GM21825 (cell line): ENCODE results near the gene PCSK2.
"Not testable (repeated sequence)": the region's sequence is repeated elsewhere in the genome, so short reads cannot be mapped to it uniquely, and the experiment has no call there.

Source experiments
- ATAC-seq: cut with Tn5 transposase; IDR thresholded peaks from one replicate; pipeline ENCODE4 v1.9.1; 2021; ENCODE audit warnings: mild to moderate bottlenecking, moderate library complexity; ENCODE audit not compliant: unreplicated experiment

The PCSK2 gene

DNA sequence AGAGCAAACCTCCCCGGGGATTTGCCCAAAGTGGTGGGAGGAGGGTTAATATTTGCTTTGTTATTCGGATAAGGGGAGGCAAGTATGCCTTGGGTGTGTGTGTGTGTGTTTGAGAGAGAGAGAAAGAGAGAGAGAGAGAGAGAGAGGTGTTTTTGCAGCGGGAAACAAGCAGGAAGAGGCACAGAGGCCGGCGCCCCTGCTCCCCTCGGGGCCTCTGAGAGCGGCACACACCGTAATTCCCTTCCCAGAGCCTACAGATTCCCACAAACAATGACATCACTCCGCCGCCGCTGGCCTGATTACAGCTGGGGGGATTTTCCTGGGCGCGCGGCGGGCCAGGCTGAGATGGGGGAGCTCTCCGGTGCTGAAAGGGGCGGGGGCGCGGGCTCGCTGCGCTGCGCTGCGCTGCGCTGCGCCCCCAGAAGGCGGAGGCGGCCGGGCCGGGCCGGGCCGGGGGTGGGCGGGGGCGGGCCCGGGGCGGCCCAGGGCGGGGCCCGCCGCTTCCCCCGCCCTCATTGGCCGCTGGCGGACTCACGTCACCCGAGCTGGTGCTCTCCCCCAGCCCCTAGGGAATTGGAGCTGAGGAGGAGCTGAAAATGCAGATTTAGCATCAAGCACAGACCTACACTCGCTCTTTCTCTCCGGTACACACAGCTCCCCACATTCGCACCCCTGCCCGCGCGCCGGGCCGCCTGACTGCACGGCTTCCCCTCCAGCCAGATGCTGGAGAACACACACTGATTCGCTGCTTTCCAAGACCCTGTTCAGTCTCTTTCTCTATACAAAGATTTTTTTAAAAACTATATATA is at the start of gene PCSK2:
TSS of gene PCSK2 (plus strand) at position 631 of the 809 bp plus-strand sequence. CDS start 266 bp downstream, outside the sequence.
- ATAC-seq = no peak

GRCh38 chr20:17177341-17177740 is 49.5 kb upstream of the PCSK2 start:
- no peak for ATAC-seq

DNA sequence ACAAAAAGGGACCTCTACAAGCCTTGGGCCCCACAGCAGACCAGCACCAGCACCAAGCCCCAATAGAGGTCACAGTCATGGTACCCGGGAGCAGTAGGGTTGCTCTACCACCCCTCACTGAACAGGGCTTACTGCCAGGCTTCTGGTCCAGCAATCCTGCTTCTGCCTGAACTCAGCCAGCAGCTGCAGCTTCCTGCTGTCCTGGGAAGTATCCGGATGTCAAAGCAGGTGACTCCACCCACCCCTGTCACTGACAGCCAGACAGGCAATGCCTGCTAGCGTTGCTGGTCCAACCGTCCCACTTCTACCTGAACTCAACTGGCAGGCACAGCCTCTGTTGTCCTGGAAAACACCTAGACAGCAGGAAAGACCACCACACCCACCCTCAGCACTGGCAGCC is 47.0 kb upstream of the PCSK2 start:
- no peak for ATAC-seq

DNA sequence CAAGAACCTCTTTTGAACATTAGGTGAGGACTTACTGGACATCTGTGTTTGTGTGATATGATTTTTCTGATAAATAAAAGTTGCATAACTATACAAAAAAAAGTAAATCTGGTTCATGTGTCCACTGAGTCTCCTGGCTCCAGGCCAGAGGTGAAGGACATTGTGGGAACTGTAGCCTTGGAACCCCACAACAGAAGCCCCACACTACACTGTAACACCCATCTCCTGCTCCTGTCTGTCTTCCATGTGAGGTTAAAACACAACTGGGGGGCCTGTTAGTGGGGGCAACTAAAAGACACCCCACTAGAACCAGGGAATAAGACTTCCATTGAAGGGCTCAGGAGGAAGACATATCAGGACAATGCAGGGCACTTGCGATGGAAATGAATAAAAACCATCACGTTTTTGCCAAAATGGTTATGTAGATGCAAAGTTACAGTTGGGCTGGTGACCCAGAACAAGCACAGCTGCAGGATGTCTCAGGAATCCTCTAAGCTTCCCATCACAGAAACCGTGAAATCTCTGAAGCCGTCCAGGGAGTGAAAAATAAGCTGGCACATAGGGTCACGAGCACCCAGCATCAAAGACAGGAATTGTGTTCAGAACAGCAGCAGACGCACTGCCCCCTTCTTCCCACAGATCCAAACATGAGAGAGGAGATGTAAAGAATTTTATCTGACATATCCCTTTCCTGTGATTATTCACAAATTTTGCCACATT is 36.7 kb upstream of the PCSK2 start:
- ATAC-seq = no peak

- ATAC-seq = no peak
Measured at GRCh38 chr20:17197041-17197440, 29.8 kb upstream of the PCSK2 start.

DNA sequence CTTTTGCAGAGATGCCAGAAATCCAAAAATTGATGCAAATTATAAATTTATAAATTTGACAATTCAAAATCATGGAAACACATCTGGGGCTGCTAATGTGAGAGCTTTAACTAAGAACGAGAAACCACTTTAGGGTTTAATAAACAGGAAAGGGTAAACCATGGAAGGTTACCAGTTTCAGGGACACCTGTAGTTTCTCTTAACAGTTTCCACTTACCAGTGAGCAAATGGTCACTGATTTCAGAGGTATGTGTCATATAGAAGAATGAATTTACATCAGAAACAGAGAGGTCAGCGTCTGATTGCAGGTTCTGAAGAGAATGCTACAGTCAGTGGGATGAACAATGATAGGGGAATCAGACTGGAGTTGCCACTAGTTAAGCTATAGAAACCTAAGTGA is 24.8 kb upstream of the PCSK2 start:
- no peak for ATAC-seq

DNA sequence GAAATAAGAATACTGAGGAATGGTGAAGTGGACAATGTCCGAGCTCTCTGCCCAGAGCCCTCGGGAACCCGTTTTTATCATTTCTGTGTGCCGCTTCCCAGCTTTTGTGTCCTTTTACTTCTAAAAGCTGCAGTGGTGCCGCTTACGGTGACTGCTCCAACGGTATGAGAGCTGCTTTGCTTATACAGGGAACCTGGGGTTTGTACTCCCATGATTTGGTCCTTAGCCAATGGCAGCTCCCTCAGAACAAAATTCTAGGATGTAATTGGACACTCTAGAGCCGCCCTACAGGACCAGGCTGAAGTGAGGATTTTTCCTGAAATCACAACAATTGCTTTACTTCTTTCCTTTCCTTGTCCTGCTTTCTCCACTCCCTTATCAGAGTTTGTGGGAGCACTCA is 24.2 kb upstream of the PCSK2 start:
- ATAC-seq = no peak

- no peak for ATAC-seq
Measured at GRCh38 chr20:17205084-17205813, 21.6 kb upstream of the PCSK2 start.

- ATAC-seq = no peak
Measured at GRCh38 chr20:17210387-17210786, 16.5 kb upstream of the PCSK2 start.

- ATAC-seq = no peak
Measured at GRCh38 chr20:17210983-17211382, 15.9 kb upstream of the PCSK2 start.

GRCh38 chr20:17215167-17215566 is 11.7 kb upstream of the PCSK2 start:
- ATAC-seq = no peak

DNA sequence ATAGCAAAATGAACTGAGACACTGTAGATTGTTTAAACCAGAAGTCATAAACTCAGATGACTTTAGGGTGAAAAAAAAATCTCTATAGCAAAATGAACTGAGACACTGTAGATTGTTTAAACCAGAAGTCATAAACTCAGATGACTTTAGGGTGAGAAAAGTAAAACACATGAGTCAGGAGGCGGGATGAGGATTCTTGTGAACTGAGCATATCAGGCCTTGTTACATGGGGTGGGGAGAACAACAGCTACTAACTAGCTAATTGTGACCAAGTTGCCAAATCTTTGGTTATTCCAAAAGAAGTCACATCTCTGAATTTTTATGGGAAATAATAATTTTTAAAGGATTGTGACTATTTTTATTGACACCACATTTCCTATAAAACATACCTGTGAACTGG is 7.0 kb upstream of the PCSK2 start:
- ATAC-seq = not testable (repeated sequence)

DNA sequence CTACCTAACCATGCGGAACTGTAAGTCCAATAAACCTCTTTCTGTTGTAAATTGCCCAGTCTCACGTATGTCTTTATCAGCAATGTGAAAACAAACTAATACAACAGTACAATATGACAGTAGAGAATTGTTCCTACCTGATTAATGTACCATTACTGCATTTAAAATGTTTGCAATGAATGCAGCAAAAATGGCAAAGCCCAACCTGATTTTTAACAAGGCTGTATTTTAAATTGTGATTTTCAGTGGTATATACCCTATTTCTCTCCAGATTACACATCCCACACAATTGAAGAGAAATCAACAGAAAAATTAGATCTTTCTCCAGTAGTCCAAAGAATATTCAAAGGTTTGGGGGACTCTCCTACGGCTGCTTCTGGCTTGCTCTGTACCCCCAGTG is 3.3 kb upstream of the PCSK2 start:
- ATAC-seq = no peak

DNA sequence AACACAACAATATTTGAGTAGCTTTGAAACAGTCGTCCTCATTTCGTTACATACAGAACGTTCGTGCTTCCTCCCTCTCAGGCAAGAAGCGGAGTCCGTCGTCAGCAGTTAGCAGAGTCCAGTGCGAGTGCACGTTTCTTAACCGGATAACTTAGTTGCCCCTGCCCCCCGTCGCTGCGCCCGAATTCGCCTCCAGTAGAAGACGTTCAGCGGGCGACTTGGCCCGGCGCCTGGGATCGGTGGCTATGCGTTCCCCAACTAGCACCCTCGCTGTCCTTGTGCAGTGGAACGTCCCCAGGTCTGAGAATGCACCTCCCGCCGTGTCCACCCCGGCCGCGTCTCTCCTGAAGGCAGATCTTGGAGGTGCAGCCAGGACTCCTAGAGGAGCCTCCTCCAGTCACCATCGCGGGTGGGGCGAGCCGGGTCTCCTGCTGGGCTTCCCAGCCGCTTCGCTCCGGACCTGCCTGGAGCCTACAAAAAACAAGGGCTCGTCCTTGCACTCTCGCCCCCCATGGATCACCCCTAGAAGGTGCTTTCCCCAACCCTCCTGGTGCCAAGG is 910 bp upstream of the PCSK2 start:
- no peak for ATAC-seq

GRCh38 chr20:17227219-17227575 is 357 bp downstream of the PCSK2 start:
- ATAC-seq = no peak

DNA sequence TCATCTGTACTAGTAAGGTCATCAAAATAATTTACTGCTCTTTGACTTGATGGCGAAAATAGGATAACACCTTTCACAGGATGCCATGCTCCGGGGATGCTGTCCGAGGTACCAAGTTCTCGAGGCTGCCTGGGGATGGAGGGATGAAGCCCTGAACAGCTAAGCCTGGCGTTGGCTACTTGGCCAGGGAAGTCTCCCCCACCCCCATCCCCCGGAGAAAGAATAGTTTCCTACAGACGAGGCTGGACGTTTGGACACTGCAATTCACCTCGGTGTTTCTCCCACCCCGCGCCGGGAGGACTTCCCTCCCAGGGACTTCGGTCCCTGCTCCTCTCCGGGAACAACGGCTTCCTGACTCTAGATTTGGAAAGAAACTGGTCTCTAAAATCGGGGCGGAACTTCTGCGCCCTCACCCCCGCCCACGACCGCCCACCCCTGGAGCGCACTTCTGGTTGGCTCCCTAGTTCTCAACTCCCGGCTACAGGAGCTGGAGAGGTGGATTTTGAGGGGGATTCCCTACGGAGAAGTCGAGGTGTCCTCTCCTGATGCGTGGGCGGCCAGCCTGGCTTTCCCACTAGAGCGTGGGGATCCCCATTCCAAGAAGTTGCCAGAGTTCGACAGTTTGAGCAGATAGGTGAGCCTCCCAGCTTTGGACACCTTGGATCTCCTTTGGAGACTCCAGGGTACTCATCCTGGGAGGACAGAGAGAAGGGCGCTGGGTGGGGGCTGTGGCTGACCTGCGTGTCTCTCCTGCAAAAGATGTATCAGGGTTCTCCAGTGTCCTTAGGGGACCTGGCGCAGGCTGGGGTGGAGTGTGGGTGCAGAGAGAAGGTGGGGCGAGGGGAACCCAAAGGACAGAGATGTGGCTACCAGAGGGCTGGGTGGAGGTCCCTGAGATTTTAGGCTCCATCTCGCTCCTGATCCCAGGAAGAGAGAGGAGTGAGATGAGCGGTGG is 1.1 kb downstream of the PCSK2 start:
- ATAC-seq = no peak

GRCh38 chr20:17228624-17229061 is 1.8 kb downstream of the PCSK2 start:
- no peak for ATAC-seq

- no peak for ATAC-seq
Measured at GRCh38 chr20:17229256-17229655, 2.4 kb downstream of the PCSK2 start.

GRCh38 chr20:17233626-17234025 is 6.8 kb downstream of the PCSK2 start:
- no peak for ATAC-seq

- no peak for ATAC-seq
Measured at GRCh38 chr20:17236766-17237165, 9.9 kb downstream of the PCSK2 start.
